AG04449 (cell line): ENCODE data around the gene TSKS.

Source experiments
- CTCF ChIA-PET: fragments of 350-600 bp; formaldehyde crosslinking; extraction: SDS; loops from one replicate; lab custom pipeline; 2021; ENCODE audit warnings: antibody characterized with exemption; lab: Yijun Ruan, JAX
- POLR2A ChIA-PET: fragments of 400-600, 350-600 bp; formaldehyde crosslinking; extraction: SDS; loops from one replicate; lab custom pipeline; 2020; ENCODE audit warnings: antibody characterized with exemption, inconsistent platforms; lab: Yijun Ruan, JAX
- DNase-seq: peaks from one replicate; pipeline ENCODE4 v3.0.0-alpha.2; 2010; ENCODE audit warnings: low read depth, low spot score
- H3K4me3 ChIP-seq: 2 replicates; pipeline ENCODE4 v1.5.1; 2011; ENCODE audit warnings: low read depth, mild to moderate bottlenecking, control low read depth, low read length
- TF ChIP-seq, protein P1 (sequence below): IDR thresholded peaks from one replicate; pipeline ENCODE4 v1.5.1; 2011; ENCODE audit warnings: mild to moderate bottlenecking, moderate library complexity, low read length, control low read depth, inconsistent platforms; ENCODE audit not compliant: insufficient read depth; ENCODE audit errors: missing control alignments

Gene TSKS

DNA sequence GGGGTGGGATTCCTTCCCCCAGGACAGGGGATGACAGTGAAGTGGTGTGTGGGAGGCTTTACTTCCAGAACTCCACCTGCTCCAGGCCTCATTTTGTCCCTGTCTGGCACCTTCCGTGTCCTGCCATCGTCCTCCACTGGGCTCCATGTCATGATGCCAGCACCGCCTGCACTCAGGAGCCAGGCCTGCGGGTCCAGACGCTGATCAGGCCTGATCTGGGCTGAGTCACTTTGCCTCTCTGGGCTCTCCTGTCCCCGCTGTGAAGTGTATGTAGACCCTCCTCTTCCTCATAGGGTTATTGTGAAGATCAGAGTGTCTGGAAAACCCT, 40.4 kb upstream of the TSKS start:
- ChIA-PET CTCF (interaction anchor here (1.0 to 1.3 kb wide), 2 partner anchors 9 to 10 kb away, joined by 3 to 4 read pairs; partner anchors contain the start of gene FUZ), POLR2A (no interaction called here)
- TF ChIP-seq, protein P1, sequence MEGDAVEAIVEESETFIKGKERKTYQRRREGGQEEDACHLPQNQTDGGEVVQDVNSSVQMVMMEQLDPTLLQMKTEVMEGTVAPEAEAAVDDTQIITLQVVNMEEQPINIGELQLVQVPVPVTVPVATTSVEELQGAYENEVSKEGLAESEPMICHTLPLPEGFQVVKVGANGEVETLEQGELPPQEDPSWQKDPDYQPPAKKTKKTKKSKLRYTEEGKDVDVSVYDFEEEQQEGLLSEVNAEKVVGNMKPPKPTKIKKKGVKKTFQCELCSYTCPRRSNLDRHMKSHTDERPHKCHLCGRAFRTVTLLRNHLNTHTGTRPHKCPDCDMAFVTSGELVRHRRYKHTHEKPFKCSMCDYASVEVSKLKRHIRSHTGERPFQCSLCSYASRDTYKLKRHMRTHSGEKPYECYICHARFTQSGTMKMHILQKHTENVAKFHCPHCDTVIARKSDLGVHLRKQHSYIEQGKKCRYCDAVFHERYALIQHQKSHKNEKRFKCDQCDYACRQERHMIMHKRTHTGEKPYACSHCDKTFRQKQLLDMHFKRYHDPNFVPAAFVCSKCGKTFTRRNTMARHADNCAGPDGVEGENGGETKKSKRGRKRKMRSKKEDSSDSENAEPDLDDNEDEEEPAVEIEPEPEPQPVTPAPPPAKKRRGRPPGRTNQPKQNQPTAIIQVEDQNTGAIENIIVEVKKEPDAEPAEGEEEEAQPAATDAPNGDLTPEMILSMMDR, result no peak
- DNase-seq, result no peak
- H3K4me3 ChIP-seq, result no peak overlapping the region

DNA sequence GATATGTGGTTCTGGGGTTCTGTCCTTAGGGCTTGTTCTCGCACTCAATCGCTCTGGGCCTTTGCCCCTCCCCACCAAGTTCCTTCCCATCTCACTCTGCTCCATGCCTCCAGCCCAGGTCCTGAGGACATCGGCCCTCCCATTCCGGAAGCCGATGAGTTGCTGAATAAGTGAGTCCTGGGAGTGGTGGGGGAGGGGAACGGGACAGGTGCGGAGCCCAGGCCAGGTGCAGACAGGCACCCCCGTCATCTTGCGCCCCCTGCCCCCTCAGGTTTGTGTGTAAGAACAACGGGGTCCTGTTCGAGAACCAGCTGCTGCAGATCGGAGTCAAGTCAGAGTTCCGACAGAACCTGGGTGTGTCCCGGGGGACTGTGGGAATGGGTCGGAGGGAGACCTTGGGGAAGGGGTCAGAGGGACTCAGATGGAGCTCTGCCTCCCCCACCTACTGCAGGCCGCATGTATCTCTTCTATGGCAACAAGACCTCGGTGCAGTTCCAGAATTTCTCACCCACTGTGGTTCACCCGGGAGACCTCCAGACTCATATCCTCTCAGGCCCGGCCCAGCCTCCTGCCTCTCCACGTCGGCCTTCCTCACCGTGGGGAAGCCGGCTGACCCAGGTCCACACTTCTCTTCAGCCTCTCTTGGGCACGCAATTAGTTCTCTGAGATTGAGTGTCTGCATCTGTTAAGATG, 39.9 kb upstream of the TSKS start:
- DNase-seq, result no peak
- ChIA-PET CTCF (no interaction called here), POLR2A (no interaction called here)
- TF ChIP-seq, protein P1, result no peak
- no peak overlapping the region for H3K4me3 ChIP-seq

DNA sequence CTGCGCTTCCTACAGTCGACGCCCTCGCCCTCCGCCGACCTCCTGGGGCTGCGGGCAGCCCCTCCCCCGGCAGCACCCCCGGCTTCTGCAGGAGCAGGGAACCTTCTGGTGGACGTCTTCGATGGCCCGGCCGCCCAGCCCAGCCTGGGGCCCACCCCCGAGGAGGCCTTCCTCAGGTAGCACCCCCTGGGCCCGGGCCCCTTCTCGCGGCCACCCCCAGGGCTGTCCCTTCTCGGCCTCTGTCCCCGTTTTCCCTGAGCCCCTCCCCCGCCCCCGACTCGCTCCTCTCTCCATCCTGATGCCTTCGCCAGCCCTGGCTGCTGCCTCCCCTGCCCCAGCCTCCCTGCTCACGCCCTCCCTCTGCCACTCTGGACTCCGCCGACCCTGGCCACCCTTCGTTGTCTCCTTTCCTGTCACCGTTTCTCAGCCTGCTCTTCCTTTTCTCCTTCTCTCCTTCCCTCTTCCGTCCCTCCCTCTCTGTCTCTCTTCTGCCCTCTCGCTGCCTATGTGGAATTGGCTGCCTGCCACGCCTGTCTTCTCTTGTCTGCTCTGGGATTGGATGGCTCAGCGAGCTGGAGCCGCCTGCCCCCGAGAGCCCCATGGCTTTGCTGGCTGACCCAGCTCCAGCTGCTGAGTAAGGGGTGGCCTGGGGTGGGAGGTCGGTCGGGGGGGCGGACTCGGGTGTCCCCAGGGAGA, 39.0 kb upstream of the TSKS start:
- TF ChIP-seq, protein P1, result peak; percentile 46
- ChIA-PET CTCF (no interaction called here), POLR2A (no interaction called here)
- peak overlapping the region; percentile 59 for H3K4me3 ChIP-seq
- no peak for DNase-seq

DNA sequence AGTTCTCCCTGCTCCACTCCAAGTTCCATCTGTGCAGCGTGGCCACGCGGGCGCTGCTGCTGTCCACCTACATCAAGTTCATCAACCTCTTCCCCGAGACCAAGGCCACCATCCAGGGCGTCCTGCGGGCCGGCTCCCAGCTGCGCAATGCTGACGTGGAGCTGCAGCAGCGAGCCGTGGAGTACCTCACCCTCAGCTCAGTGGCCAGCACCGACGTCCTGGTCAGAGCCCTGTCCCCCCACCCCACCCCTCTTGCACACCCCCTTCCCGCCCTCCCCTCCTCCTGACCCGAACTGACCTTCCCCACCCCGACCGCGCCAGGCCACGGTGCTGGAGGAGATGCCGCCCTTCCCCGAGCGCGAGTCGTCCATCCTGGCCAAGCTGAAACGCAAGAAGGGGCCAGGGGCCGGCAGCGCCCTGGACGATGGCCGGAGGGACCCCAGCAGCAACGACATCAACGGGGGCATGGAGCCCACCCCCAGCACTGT, 38.3 kb upstream of the TSKS start:
- TF ChIP-seq, protein P1, result no peak
- CTCF ChIA-PET, result no interaction called here
- POLR2A ChIA-PET, result no interaction called here
- DNase-seq, result no peak
- H3K4me3 ChIP-seq, result peak overlapping the region; percentile 59

DNA sequence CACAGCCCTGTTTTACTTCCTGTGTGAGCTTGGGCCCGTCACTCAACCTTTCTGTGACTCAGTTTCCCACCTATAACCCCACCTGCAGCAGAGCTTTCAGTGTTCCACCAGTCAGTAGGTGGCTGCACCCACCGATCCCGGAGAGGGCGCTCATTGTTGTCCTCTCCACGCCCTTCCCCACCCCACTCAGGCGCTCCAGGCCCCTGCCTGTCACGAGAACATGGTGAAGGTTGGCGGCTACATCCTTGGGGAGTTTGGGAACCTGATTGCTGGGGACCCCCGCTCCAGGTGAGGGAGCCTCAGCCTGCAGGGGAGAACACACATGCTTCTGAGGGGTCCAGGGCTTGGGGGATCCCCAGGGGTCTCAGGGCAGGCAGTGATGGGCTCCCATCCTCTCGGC, 37.7 kb upstream of the TSKS start:
- ChIA-PET CTCF (interaction anchor here (0.7 kb wide), 1 partner anchor 128 kb away, joined by 4 read pairs; no protein-coding TSS in a partner anchor), POLR2A (no interaction called here)
- H3K4me3 ChIP-seq, result no peak overlapping the region
- TF ChIP-seq, protein P1, result no peak
- DNase-seq, result no peak

DNA sequence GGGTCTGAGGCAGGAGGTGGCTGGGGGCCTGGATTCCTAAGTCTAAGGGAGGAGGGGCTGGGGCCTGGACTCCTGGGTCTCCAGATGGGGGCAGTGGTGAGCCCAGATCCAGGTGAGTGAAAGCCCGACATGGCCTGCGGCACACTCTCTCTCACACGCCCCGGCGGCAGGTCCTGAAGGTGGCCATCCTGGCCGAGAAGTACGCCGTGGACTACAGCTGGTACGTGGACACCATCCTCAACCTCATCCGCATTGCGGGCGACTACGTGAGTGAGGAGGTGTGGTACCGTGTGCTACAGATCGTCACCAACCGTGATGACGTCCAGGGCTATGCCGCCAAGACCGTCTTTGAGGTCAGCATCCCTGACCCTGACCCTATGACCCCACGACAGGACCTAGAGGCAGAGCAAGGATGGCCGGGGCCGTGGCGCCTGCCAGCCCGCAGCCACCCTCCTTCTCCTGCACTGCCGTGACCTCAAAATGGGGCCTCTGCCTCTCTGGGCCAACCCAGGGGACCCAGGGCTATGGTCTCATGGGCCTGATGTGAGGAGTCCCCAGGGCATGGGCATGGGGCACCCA, 36.8 kb upstream of the TSKS start:
- DNase-seq, result no peak
- TF ChIP-seq, protein P1, result no peak
- ChIA-PET CTCF (no interaction called here), POLR2A (no interaction called here)
- no peak overlapping the region for H3K4me3 ChIP-seq
